GM12865 (cell line): ENCODE data around the gene ACAP2.
A peak's percentile ranks its signal among the peaks of the same experiment; 100 is the strongest.

ENCODE experiments used
- DNase-seq: peaks from one replicate; pipeline ENCODE4 v3.0.0; 2010; ENCODE audit warnings: low read depth
- H3K4me3 ChIP-seq: 2 replicates; pipeline ENCODE4 v1.5.1; 2011; ENCODE audit warnings: mild to moderate bottlenecking, low read depth, low read length, control low read depth
- TF ChIP-seq, protein P1 (sequence below): IDR thresholded peaks from 2 replicates; pipeline ENCODE4 v1.5.1; 2011; ENCODE audit warnings: low read length, control low read depth, low read depth, inconsistent platforms; ENCODE audit not compliant: insufficient read depth; ENCODE audit errors: missing control alignments

The ACAP2 gene

DNA sequence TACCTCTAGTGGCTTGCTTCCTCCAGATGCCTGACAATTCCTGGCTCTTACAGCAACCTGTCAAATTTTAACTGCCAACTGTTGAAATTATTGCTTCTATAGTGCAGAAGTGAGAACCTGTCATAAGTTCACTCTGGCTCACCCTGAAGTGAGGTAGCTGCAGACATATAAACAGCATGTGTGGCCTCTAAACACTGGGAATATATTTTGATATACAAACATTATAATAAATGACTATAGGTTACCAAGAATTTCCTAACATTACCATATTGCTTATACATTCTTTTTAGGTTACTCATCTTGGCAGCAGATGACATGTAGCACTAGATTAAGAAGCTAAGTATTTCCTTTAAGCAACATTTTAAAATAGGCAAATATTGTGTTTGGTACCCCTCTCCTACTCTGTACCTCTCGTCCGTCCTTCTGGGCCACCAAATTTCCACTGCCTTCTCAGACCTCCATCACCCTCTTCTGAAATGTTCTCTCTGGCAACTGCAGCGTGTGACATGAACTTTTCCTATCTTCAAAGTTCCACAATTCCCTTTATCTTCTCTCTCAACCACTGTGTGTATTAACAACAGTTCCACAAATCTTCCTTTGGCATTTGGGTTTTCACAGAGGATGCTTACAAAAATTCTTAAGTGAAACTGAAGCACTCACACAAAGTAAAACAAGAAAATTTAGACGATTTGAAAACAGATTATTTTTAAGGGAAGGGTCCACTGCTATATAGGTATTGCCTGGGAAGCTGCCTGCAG, 156.5 kb downstream of the ACAP2 start:
- H3K4me3 ChIP-seq: no peak overlapping the region
- TF ChIP-seq, protein P1, sequence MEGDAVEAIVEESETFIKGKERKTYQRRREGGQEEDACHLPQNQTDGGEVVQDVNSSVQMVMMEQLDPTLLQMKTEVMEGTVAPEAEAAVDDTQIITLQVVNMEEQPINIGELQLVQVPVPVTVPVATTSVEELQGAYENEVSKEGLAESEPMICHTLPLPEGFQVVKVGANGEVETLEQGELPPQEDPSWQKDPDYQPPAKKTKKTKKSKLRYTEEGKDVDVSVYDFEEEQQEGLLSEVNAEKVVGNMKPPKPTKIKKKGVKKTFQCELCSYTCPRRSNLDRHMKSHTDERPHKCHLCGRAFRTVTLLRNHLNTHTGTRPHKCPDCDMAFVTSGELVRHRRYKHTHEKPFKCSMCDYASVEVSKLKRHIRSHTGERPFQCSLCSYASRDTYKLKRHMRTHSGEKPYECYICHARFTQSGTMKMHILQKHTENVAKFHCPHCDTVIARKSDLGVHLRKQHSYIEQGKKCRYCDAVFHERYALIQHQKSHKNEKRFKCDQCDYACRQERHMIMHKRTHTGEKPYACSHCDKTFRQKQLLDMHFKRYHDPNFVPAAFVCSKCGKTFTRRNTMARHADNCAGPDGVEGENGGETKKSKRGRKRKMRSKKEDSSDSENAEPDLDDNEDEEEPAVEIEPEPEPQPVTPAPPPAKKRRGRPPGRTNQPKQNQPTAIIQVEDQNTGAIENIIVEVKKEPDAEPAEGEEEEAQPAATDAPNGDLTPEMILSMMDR: no peak
- DNase-seq: no peak

GRCh38 chr3:195285372-195285771, 157.4 kb downstream of the ACAP2 start:
- TF ChIP-seq, protein P1: no peak
- H3K4me3 ChIP-seq: no peak overlapping the region
- no peak for DNase-seq

GRCh38 chr3:195284842-195285241, 158.0 kb downstream of the ACAP2 start:
- DNase-seq: no peak
- H3K4me3 ChIP-seq: no peak overlapping the region
- TF ChIP-seq, protein P1: no peak

GRCh38 chr3:195282961-195283360, 159.9 kb downstream of the ACAP2 start:
- DNase-seq: no peak
- H3K4me3 ChIP-seq: no peak overlapping the region
- TF ChIP-seq, protein P1: no peak

DNA sequence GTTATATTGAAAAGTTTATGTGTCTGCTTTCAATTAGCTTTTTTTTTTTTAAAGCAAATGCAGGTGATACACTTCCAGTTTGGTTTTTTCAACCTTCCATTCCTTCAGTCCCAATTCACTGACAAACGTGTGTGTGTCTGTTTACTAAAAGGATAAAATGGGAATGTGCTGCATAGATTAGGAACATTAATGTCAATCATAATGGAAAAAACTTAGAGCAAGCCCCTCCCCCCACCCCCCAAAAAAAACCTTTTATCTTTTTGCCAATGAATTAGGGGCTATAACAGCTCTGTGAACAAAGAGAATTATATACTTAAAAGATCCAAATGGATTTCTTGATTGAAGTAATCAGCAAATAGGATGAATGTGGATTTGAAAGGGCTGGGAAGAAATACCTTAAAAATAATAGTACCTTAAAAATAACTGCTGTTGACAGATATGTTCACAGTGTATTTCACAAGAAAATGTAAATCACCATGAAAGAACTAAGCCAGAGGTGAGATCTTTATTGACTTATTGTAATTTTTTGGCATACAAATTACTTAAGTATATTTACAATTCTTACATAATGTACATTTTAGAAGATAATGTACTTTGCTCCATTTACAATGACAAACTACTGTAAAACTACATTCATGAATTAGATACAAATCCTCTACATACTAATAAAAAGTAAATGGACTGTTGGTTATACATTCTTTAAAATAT, 168.4 kb downstream of the ACAP2 start:
- TF ChIP-seq, protein P1: no peak

GRCh38 chr3:195271410-195272243, 171.2 kb downstream of the ACAP2 start:
- peak overlapping the region; percentile 68 for H3K4me3 ChIP-seq
- TF ChIP-seq, protein P1: peak; percentile 91
- DNase-seq: peak; percentile 93

More for the DNA sequence above, 168.4 kb downstream of the ACAP2 start:
- DNase-seq: no peak
- H3K4me3 ChIP-seq: no peak overlapping the region
